HG02759 (cell line): ENCODE results near the gene CARM1.

Experiments
- ATAC-seq: cut with Tn5 transposase; IDR thresholded peaks from one replicate; pipeline ENCODE4 v1.9.1; 2021; ENCODE audit warnings: mild to moderate bottlenecking, moderate library complexity; ENCODE audit not compliant: unreplicated experiment

The CARM1 gene

DNA sequence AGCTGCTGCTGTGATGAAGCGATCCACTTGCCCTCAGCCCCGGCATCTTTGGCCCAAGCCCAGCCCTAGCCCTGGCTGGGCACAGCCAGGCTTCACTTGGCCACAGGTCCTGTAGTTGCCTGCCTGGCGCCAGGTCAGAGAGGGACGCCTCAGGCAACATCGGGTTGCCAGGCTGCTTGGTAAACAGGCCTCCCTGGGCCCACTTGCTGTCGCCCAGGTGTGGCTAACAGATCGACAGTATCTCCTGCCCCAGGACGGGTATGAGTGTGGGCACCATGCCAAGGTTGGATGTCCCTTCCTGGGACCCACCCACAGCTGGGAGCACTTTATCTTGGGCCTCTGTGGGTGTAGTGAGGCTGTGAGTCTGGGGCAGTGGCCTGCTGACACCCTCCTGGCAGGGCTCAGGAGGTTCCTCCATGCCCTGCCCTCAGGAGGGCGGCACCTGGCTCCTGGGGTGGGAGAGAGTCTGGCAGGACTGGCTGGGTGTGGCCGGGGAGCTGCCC is 27.8 kb downstream of the CARM1 start:
- no peak for ATAC-seq

DNA sequence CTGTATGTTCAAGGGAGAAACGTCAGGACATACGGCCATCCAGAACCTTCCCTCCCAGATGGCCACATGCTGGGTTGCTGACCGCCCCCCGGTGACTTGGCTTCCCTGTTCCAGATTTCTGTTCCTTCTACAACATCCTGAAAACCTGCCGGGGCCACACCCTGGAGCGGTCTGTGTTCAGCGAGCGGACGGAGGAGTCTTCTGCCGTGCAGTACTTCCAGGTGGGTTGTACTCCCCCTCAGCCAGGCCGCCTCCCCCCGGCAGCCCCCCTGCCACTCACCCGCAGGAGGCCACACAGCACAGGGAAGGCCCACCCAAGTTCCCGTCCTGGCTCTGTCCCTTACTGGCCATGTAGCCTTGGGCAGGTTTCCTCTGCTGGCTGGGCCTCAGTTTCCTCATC is 36.6 kb downstream of the CARM1 start:
- no peak for ATAC-seq

DNA sequence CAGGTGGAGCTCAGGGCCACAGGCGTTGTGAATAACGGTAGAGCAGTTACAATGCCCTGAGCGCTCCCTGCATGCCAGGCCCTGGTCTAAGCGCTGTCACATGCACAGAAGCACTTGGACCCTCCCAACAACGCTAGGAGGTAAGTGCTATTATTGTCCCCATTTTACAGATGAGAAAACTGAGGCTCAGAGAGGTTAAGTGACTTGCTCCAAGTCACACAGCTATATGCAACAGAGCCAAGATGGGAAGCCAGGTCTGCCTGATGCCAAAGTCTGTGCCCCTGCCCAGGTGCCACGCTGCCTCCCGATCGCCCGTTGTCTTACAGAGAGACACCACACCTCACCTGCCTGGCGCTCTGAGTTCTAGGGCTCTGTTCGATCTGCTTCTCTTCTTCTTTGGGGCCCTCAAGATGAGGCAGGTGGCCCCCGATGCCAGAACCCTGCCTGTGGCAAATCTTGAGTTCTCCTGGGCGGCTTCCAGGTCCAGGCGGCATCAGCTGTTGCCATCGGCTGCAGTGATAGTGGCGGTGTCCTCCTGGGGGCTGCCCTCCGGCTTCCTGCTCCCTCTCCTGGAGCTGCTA is 37.1 kb downstream of the CARM1 start:
- ATAC-seq: no peak

DNA sequence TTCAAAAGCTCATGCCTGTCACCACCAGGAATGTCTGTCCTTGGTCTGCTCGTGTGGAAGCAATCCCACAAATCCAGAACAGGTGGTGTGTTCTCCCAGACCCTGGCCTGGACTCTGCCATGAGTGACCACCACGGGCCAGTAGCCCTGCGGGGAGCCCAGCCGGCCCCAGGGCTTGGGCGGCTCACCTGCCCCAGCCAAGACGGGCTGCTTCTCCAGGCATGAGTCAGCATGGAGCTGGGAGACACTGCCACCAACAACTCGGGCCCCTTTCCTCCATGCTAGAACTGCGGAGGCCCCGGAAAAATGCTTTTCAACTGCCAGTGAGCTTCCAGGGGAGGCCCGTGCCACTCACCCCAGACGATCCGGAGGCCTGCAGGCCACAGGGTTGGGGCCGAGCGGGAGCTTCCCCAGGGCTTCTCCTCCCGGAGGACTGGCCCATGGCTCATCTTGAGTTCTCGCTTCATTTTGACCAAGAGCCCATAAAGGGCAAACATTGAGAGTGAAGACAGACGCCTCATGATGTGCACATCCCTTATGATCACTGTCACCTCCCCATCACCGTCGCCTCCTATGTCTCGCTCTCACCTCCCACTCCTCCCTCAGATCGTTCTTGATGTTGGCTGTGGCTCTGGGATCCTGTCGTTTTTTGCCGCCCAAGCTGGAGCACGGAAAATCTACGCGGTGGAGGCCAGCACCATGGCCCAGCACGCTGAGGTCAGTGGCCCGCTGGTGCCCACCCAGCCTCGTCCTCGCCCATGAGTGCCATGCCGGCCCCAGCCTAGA is 40.4 kb downstream of the CARM1 start:
- no peak for ATAC-seq

DNA sequence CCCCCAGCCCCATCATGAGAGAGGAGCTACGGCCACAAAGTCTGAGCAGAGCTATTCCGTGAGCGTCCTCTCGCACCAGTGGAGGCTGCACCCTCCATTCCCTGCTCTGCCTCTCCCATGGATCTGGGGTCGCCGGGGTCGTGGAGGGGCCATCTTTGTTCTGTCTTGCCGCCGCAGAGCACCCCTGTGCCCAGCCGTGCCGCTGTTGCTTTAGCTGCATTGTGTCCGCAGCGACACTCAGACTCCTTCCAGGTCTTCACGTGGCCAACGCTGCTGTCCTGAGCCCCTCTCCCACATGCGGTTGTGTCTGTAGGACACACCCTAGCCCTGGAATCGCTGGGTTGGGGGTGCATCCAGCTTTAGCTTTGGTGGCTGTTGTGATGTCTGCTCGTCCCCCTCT is 41.3 kb downstream of the CARM1 start:
- no peak for ATAC-seq

DNA sequence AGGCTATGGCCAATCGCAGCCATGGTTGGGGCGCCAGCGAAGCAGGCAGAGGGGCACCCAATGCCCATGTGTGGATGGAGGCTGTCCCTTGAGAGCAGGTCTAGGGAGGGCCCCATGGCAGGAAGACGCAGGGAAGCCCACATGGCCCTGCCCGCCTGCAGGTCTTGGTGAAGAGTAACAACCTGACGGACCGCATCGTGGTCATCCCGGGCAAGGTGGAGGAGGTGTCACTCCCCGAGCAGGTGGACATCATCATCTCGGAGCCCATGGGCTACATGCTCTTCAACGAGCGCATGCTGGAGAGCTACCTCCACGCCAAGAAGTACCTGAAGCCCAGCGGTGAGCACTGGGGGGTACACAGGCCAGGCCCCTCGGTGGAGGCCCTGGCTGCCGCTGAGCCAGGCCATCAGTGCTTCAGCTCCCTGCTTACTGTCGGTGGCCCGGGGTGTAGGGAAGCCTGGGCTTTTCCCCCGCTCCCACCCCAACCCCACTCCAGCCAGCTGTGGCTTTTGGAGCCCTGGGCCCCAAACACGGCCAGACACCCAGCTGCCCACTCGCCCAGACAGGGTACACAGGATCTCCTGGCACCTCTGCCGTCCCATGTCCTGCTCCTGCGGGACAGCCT is 42.5 kb downstream of the CARM1 start:
- ATAC-seq: no peak

DNA sequence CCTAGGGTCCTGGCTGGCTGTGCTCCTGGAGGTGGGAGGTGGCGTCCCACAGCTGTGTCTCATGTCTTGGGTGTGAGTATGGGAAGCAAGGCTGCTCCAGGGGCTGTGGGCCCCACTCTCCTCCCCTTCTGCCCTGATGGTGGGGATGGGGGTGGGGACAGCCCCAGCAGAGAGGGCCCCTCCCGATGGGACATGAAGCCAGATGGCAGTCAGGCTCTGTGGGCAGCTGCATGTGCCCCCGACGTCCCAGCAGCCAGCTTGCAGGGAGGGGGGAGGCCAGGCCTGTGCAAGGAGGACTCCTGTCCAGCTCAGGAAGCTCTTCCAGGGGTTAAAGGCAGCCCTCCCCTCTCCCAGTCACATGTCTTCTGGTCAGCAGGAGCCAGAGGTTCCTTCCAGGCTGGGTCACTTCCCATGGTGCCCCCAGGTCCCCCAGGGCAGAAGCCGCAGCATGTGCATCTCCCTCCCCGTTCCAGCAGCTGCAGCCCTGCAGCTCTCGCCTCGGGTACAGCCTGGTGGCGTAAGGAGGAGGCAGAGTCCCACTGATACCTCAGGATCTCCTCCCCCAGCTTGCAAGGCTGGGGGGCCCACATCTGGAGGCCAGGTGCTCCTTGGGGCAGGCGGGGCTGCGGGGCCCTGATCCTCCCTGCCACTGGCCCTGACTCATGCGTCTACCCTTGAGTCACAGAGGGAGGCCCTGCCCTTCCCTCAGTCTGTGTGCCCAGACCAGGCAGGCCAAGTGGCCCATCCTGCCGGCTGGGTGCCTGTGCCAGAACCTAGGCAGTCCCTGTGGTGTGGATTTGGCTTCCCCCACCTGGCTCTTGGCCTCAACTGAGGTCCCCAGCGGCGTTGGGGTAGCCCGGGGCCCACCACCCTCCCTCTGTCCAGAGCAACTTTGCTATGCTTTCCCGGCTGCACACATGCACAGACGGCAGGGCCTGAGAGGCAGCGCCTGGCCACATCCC is 44.1 kb downstream of the CARM1 start:
- no peak for ATAC-seq

DNA sequence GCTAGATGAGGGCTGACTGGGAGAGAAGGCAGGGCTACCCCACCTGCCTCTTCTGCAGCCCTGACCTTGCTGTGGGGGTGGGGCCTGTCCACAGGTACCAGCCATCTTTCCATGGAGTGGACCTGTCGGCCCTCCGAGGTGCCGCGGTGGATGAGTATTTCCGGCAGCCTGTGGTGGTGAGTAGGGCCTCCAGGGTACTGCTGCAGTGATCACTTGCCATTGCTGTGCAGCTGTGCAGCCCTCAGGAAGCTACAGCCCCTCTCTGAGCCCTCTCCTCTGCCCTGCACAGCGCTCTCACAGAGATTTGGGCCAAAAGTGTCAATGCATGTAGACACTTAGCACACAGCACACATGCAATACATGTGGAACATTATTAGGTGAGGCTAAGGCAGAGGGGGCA is 45.2 kb downstream of the CARM1 start:
- ATAC-seq: no peak

DNA sequence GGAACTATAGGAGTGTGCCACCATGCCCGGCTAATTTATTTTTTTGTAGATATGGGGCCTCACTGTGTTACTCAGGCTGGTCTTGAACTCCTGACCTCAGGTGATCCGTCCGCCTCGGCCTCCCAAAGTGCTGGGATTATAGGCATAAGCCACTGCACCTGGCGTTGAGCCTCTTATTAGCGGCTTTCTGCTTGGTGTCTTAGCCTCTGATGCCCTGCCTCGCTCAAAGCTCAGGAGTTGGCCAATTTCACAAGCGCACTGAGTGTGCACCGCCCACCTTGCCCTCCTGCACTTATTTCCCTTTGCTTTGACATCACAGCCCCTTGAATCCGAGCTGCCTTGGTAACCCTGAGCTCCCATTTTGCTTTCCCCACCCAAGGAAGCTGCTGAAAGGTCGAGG is 47.0 kb downstream of the CARM1 start:
- no peak for ATAC-seq

DNA sequence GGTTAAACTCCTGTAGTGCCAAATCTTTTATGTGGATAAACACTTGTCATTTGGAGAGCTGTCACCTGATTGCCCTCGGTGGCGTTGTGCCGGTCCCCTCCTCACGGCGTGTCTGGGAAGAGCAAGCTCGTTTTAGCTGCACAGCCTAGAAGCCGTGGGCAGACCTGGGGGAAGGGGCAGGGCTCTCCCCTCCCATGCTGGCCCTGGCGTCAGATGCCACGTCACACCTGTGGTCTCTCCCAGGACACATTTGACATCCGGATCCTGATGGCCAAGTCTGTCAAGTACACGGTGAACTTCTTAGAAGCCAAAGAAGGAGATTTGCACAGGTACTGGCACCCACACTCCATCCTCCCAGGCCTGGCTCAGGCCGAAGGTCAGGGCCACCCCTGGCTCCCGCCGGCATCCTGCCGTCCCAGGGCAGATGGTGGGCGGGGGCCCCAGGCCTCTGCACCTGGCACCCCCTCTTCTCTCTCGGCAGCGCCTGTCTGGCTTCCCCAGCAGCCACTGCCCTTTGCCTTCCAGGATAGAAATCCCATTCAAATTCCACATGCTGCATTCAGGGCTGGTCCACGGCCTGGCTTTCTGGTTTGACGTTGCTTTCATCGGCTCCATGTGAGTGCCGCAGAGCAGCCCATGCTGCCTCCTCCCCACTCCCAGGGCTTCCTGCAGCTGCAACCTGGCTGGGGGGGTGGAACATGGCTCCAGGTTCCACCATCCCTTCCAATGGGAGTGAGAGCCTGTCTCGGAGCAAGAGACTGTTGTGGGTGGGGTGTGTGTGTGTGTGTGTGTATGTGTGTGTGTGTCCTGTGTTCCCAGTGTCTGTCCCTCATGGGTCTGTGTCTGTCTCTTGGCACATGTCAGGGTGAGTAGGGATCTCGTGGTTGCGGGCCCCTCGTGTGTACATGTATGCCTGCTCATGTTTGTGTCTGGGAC is 48.3 kb downstream of the CARM1 start:
- ATAC-seq: no peak

DNA sequence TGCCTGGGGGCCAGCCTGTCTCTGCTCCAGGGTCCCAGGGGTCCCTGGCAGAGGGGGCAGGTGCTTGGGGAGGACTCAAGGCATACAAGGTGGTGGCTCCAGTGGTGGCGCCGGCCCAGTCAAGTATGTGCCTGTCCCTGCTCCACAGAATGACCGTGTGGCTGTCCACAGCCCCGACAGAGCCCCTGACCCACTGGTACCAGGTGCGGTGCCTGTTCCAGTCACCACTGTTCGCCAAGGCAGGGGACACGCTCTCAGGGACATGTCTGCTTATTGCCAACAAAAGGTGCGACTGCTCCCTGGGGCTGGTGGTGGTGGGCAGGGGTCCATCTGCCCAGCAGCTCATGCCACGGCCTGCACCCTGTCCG is 48.9 kb downstream of the CARM1 start:
- ATAC-seq: no peak

DNA sequence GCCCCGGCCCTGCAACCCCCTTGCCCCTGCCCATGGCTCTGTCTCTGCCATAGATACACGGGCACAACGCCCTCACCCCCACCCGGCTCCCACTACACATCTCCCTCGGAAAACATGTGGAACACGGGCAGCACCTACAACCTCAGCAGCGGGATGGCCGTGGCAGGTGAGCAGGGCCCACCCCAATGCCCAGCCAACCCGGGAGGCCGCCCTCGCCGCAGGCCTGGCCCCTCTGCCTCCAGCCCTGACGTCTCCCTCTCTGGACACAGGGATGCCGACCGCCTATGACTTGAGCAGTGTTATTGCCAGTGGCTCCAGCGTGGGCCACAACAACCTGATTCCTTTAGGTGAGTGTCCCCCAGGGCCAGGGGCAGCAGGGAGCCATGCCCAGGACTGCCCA is 49.4 kb downstream of the CARM1 start:
- no peak for ATAC-seq

DNA sequence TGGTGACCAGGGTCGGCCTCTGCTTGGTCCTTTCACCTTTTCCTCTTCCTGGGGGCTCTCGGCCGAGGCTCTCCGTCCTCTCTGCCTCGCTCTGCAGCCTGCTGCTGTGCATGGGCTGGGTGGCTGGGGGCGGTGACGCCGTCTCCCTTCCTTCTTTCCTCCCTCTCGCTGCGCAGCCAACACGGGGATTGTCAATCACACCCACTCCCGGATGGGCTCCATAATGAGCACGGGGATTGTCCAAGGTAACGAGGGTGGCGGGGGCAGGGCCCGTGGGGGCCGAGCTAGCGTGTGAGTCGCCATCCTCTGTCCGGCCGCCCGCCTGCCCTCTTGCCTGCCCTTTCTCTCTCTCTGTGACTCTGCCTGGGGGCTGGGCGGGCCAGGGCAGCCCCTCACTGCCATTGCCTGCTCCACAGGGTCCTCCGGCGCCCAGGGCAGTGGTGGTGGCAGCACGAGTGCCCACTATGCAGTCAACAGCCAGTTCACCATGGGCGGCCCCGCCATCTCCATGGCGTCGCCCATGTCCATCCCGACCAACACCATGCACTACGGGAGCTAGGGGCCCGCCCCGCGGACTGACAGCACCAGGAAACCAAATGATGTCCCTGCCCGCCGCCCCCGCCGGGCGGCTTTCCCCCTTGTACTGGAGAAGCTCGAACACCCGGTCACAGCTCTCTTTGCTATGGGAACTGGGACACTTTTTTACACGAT is 50.0 kb downstream of the CARM1 start:
- no peak for ATAC-seq

DNA sequence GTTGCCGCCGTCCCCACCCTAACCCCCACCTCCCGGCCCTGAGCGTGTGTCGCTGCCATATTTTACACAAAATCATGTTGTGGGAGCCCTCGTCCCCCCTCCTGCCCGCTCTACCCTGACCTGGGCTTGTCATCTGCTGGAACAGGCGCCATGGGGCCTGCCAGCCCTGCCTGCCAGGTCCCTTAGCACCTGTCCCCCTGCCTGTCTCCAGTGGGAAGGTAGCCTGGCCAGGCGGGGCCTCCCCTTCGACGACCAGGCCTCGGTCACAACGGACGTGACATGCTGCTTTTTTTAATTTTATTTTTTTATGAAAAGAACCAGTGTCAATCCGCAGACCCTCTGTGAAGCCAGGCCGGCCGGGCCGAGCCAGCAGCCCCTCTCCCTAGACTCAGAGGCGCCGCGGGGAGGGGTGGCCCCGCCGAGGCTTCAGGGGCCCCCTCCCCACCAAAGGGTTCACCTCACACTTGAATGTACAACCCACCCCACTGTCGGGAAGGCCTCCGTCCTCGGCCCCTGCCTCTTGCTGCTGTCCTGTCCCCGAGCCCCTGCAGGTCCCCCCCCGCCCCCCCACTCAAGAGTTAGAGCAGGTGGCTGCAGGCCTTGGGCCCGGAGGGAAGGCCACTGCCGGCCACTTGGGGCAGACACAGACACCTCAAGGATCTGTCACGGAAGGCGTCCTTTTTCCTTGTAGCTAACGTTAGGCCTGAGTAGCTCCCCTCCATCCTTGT is 50.7 kb downstream of the CARM1 start:
- no peak for ATAC-seq

DNA sequence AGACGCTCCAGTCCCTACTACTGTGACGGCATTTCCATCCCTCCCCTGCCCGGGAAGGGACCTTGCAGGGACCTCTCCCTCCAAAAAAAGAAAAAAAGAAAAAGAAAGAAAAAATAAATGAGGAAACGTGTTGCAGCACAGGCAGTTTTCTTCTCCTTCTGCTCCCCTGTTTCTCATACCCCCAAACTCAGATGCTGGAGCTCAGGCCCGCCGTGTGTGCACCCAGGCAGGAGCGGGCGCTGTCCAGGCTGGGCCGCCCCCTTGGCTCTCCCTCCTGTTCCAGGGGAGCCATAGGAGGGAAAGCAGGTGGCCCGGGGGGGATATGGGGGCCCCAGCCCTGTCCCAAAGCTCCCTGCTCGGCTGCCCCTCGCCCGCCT is 51.3 kb downstream of the CARM1 start:
- no peak for ATAC-seq

DNA sequence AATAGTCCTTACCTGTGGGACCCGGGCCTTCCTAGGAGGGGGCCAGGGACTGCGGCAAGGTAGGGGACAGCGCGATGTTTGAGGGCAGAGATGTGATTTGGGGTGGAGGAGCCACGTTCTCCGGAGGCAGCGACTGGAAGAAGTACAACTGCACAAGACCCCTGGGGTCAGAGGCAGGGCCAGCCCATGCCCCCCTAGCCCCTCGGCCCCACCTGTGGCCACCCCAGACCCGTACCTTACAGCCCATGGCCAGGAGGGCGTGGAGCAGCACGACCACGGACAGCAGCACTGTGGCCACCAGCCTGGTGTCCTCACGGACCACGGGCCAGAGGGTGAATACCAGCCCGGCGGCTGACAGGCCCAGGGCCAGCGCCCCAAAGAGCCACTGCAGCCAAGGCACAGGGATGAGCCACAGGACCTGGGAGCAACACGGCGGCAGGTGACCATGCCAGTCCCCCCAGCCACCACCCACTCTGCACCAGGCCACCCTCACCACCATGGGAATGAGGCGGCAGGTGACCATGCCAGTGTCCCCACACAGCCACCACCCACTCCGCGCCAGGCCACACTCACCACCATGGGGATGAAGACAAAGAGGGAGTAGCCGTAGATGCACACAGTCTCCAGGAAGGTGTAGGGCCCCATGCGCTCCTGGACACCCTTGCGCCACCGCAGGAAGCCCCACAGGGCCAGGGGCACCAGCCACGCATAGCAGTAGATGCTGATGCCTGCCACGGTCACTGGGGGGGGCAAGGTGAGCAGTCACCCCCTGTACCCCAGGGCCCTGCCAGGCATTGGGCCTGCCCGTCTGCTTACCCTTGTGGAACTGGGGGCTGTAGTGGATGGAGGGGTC is 52.1 kb downstream of the CARM1 start:
- no peak for ATAC-seq

DNA sequence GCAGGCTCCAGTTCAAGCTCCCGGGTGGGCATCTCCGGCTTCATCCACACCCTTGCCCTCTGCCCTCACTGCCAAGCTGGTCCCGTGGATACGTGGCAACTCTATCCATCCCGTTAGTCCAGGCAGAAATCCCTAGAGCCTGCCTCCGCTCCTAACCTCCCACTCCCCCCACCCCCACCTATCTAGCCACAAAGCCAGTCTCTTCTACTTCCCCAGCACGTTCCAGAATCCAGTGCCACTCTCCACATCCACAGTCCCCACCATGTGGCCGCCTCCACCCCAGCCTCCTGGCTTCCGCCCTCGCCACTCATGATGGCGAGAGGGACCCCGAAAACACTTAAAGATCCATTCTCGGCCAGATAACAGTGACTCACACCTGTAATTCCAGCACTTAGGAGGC is 53.2 kb downstream of the CARM1 start:
- no peak for ATAC-seq
